OCI-LY1 (cell line): ENCODE results near the gene STX17.

Experiments used
- CTCF ChIP-seq: fragments of 200-600 bp; sonication (generic), shearing (Covaris generic); IDR thresholded peaks from 2 replicates; pipeline ENCODE4 v1.5.1; 2017; ENCODE audit warnings: mild to moderate bottlenecking, antibody characterized with exemption, low read length, moderate library complexity, mixed read lengths
- EZH2 ChIP-seq: fragments of 200-600 bp; sonication (generic), shearing (Covaris generic); IDR thresholded peaks from 2 replicates; pipeline ENCODE4 v1.8.0; 2017; ENCODE audit warnings: borderline replicate concordance, mixed run types, mild to moderate bottlenecking, antibody characterized with exemption, low read length, moderate library complexity, mixed read lengths

- no peak for TF ChIP-seq CTCF
- no peak for TF ChIP-seq EZH2
These were observed 40.1 kb upstream of the STX17 start for GRCh38 chr9:99866398-99866797.
